ENCODE measurements around the gene ZNF215. TPM values are rescaled to one million over a fixed set of nuclear protein-coding genes. Genes with fewer than 3 reads are reported as not detected.
A peak's percentile ranks its signal among the peaks of the same experiment; 100 is the strongest.
"Not testable (repeated sequence)": the region's sequence is repeated elsewhere in the genome, so short reads cannot be mapped to it uniquely, and the experiment has no call there.

The ZNF215 gene
- polyA plus RNA-seq, 4 donors = 1.6 to 3.8 (median 3.2) TPM

DNA sequence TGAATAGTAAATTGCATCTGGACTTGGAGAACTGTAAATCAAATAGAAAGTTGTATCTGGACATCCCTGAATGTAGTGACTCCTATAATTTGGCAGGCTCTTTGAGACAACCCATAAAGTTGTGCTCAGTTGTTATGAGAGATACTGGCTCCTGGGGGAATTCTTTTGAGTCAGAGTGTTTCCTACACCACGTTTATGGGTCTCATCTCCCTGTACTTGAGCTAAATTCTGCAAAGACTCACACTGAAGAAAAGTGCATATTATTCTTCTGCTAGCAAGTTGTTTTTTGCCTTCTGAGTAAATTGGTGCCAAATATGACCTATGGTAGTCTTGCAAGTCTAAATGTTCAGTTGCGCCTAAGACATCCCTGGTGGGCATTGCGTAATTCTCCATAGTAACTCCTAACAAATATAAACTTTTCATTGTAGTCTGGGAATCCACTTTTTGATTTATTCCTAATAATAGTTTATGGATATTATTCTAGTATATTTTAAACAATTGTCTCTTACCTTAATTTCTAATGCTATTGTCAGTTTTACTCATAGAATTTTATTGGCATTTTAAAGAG lies 5.0 kb downstream of the ZNF215 start:
- DNase-seq (ENCODE audit: low read depth in 4 of 4, low spot score in 3 of 4) = no peak

DNA sequence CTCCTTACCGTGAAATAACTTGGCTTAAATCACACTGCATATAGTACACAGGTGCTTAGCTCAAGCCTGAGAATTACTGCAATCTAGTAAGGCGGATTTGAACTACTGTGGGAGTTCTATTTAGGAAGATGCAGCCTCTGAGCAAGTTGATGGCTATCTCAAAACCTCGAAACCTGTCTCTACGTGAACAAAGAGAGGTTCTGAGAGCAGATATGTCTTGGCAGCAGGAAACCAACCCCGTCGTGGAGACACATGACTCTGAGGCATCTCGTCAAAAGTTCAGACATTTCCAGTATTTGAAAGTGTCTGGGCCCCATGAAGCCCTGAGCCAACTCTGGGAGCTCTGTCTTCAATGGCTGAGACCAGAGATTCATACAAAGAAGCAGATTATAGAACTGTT lies 5.9 kb downstream of the ZNF215 start:
- no peak for DNase-seq (ENCODE audit: low read depth in 4 of 4, low spot score in 3 of 4)

DNA sequence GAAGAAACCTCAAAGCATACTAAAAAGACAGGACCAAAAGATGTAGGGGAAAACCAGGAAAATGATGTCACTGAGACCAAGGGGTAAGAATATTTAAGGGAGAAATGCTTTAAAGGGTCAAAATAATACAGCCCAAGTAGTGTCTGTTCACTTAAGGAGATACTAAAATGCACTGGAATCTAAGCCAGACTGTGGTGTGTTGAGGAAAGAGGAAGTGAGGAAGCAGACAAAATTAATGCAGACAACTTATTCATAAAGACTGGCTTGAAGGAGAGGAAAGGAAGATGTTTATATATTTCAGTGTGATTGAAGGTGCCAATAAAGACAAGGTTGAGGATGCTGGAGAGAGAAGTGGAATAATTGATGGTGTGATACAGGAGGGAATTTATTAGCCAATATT lies 15.7 kb downstream of the ZNF215 start:
- no peak for DNase-seq (ENCODE audit: low read depth in 4 of 4, low spot score in 3 of 4)

DNA sequence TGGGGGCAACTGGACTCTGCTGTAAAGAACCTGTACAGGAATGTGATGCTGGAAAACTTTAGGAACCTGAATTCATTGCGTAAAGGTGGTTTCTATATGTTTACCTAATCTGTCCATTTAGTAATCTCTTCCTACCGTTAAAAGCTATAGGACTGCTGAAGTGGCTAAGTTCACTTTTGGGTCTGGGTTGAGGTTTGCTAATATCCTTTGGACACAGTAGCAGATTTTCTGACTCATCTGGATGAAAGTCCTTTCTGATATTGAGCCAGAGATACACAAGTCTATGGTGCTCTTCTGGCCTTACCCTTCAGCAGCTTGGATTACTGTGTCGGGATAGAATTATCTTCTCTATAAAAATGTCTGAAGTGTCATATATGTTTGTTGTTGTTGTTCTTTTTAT lies 16.9 kb downstream of the ZNF215 start:
- no peak for DNase-seq (ENCODE audit: low read depth in 4 of 4, low spot score in 3 of 4)

DNA sequence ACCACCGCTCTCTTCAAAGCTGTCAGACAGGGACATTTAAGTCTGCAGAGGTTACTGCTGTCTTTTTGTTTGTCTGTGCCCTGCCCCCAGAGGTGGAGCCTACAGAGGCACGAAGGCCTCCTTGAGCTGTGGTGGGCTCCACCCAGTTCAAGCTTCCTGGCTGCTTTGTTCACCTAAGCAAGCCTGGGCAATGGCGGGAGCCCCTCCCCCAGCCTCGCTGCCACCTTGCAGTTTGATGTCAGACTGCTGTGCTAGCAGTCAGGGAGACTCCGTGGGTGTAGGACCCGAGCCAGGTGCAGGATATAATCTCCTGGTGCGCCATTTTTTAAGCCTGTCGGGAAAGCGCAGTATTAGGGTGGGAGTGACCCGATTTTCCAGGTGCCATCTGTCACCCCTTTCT lies 28.0 kb downstream of the ZNF215 start:
- not testable (repeated sequence) for DNase-seq (ENCODE audit: low read depth in 4 of 4, low spot score in 3 of 4)

DNA sequence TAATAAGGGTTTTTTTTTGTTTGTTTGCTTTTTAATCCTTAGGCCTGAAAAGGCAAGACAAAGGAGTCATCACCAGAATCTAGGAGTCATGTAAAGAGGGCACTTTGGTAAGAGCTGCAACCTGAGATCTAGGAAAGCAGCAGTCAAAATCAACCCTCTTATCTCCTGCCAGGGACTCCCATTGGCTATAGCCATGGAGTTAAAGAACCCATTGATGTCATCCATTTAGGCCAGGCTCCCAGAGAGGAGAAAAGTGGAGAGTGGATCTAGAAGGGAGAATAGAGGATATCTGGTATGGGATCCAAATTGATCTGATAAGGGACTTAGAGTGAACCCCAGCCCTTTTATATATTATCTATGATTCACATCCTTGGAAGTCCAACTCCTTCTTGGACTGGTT lies 35.9 kb downstream of the ZNF215 start:
- no peak for DNase-seq (ENCODE audit: low read depth in 4 of 4, low spot score in 3 of 4)

DNA sequence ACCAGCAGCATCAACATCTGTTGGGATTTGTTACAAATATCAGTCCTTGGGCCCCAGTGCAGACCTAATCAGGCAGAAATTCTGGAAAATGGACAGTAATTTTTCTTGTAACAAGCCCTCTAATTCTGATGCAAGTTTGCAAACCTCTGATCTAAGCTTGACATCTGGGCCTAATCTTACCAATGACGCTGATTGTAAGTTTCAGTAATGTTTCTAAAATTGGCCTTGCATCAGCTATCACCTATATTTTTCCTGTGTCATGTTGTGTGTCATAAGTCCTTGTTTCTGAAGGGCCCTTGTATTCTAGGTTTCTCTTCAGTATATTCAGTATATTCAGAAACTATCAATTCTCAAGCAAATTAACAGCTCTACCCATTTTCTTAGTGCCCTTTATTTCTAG lies 36.4 kb downstream of the ZNF215 start:
- DNase-seq (ENCODE audit: low read depth in 4 of 4, low spot score in 3 of 4) = no peak

DNA sequence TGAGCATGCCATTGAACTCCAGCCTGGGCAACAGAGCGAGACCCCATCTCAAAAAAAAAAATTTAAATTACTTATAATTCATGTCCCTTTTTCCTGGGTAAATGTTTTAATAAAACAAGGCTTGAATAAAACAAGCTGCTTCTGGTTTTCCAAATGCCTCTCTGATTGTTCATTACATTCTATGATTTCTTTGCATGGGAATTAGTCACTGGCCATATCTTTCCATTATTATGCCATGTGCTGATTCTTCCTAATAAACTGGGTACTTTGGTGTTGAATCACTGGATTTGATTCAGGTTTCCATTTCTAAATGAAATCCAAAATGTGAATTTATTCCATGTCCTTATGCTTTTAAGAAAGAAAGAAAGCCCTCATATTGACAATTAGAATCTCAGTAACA lies 42.6 kb downstream of the ZNF215 start:
- no peak for DNase-seq (ENCODE audit: low read depth in 4 of 4, low spot score in 3 of 4)

DNA sequence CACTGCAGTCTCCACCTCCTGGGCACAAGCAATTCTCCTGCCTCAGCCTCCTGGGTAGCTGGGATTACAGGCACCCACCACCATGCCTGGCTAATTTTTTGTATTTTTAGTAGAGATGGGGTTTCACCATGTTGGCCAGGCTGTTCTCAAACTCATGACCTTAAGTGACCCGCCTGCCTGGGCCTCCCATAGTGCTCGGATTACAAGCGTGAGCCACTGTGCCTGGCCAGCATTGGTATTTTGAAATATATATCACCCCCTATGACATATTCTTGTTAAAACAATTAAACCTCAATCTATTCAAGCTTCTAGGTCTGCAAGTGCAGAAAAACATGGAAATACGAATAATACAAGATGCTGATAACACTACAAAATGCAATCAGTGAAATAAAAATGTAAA lies 43.6 kb downstream of the ZNF215 start:
- not testable (repeated sequence) for DNase-seq (ENCODE audit: low read depth in 4 of 4, low spot score in 3 of 4)

DNA sequence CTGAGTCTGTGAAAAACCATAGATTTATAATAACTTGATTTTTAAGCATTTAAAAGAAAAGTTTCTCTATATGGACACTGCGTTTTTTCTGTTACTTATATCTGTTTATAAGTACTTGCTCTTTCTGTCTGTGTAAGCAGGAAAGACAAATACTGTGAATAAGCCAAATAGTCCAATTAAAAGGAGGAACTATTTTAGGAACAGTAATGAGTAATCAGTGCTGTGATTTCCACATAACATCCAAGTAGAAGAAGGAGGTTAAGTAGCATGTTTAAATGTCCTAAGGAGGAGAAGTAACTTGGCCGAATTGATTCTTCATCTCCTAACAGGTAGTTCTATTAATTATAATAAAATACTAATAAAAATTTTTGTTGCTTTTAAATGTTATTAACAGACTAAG lies 53.1 kb downstream of the ZNF215 start:
- no peak for DNase-seq (ENCODE audit: low read depth in 4 of 4, low spot score in 3 of 4)

DNA sequence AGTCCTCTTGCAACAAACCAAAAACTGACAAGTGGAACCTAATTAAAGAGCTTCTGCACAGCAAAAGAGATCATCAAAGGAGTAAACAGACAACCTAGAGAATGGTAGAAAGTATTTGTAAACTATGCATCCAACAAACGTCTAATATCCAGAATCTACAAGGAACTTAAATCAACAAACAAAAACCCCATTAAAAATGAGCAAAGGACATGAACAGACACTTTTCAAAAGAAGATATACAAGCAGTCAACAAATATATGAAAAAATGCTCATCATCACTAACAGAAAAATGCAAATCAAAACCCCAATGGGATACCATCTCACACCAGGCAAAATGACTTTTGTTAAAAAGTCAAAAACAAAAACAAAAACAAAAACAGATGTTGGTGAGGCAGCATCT lies 60.3 kb downstream of the ZNF215 start:
- DNase-seq (ENCODE audit: low read depth in 4 of 4, low spot score in 3 of 4) = no peak

DNA sequence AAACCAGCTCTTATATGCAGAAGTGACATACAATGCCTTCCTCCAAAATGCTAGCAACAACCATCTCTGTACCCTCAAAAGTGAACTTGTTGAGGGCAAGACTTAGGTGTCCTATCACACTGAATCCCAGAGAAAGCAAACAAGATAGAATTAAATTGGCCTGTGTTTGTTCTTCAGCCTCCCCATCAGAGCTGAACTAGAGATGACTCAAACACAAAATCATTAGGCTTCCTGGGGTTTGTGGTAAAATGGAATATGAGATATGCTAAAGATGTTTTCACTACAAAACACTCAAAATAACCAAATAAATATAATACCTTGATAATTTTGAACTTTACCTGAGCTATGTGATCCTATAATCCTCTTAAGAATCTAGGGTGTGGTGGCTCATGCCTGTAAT lies 62.3 kb downstream of the ZNF215 start:
- no peak for DNase-seq (ENCODE audit: low read depth in 4 of 4, low spot score in 3 of 4)

DNA sequence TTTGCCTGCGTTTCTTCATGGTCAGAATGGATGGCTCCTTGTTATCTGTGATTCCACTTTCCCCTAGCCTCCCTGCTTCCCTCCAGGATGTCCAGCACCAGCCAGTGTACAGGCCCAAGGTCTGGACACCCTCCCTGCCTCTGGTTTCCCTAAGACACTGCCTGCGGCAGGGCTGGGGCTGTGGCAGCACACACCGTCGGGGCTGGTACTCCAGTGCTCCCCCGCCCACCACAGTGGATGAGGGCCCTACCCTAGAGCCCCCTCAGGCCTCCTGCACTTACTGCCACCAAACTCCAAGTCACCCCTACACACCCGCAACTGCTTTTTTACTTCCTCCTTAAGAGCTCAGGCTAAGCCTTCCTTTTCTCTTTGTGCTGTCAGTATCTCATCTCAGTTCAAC lies 65.0 kb downstream of the ZNF215 start:
- no peak for DNase-seq (ENCODE audit: low read depth in 4 of 4, low spot score in 3 of 4)

DNA sequence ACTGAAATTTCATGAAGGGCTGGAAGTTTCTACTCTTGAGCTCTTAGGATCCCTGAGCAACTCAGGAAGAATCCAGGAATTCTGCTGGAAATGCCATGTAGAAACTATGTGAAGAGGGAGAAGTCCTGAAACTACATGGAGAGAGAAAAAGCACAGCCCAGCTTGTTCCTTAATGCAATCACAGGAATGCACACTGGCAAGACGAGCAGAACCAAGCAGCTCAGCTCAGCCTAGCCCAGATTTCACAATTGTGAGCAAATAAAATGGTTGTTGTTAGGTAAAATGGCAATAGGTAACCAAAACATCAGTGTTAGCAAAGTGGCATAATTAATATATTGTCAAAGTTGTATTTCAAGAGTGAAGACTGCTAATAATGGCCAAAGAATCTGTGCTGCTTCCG lies 65.8 kb downstream of the ZNF215 start:
- no peak for DNase-seq (ENCODE audit: low read depth in 4 of 4, low spot score in 3 of 4)

DNA sequence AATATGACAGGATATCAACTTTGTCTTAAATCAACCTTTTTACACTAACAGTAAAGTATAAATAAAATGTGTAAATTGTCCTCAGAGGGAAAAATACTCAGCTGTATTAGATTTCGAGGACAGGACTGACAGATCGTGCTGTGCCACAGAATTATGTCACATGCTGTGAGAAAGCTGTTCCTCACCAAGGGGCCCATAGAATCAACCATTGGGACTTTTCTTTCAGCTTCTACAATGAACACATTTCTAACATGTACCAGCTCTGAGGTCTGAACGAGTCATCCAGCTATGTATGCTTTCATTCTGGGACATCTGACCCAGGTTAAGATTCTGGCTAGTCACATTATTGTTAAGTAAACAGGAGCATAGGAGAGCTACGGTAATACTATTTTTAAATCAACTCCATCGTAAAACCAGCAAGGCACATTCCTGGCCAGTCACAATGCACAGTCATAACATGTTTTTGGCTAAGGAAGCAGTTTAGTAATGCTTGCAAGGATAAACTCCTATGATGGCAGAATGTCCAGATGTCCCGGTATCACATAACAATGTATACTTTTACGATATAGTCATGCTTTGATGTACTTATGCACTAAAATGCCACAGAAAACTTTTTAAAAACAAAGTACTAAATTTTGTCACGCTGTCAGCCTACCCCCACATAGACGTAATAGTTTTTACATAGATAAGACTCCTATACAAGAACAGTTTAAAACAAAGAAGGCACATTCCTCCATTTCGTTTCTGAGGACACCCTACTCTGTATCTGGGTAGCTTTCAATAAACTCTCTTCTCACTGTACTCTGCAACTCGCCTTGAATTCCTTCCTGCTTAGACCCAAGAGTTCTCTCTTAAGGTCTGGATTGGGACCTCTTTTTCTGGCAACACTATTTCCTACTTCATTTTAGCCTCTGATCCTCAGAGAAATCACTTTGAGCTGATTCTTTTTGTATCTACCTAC lies 66.5 kb downstream of the ZNF215 start:
- DNase-seq (ENCODE audit: low read depth in 4 of 4, low spot score in 3 of 4) = peak in 1 of 4 donors; percentile 3

DNA sequence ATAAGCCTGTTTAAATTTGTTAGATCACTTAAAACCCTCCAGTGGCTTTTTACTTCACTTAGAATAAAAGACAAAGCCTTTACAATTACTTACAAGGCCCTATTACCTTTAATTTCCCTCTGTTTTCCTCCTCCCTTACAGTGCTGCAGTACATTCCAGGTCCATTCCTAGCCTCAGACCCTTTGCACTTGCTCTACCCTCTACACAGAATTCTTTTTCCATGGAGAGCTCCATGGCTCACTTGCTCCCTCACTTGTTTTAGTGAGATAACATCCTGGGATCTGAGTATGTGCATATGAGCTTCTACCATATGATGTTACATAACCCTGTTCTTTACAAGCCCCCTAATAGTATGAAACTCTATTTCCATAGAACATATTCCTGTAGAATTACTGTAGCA lies 69.5 kb downstream of the ZNF215 start:
- DNase-seq (ENCODE audit: low read depth in 4 of 4, low spot score in 3 of 4) = no peak

DNA sequence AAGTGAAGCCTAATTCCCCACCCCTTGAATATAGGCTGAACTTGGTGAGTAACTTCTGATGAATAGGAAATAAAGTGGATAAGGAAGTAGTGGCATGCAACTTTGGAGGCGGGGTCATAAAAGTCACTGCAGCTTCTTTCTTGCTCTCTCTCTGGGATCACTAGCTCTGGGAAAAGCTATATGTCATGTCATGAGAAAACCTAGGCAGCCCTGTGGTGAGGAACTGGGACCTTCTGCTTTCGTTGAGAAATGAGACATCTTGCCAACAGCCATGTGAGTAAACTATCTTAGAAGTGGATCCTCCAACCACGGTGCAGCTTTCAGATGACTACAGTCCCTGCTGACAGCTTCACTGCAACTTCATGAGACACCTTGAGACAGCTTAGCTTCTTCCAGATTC lies 78.3 kb downstream of the ZNF215 start:
- no peak for DNase-seq (ENCODE audit: low read depth in 4 of 4, low spot score in 3 of 4)

Other genes with a start within 250 kb of the ZNF215 start
- 10 to 100 TPM; 45.6 to 68.1 (median 64.6) TPM for gene MRPL17, start 243.1 kb upstream of the ZNF215 start, polyA plus RNA-seq (ENCODE audit: insufficient read length in 4 of 4)
- under 1 TPM in 3 of 4 donors, not detected in 1; 0.04 to 0.06 (median 0.05) TPM for gene OR2AG2, start 154.4 kb upstream of the ZNF215 start, polyA plus RNA-seq (ENCODE audit: insufficient read length in 4 of 4)
- gene OR2AG1, start 143.4 kb upstream of the ZNF215 start, polyA plus RNA-seq (ENCODE audit: insufficient read length in 4 of 4) = under 1 TPM in 1 of 4 donors, not detected in 3; 0.06 TPM
- gene OR6A2, start 126.7 kb upstream of the ZNF215 start, polyA plus RNA-seq (ENCODE audit: insufficient read length in 4 of 4) = not detected
- not detected for gene OR10A5, start 80.7 kb upstream of the ZNF215 start, polyA plus RNA-seq (ENCODE audit: insufficient read length in 4 of 4)
- gene OR10A2, start 63.4 kb upstream of the ZNF215 start, polyA plus RNA-seq (ENCODE audit: insufficient read length in 4 of 4) = under 1 TPM in 2 of 4 donors, not detected in 2; 0.04 to 0.09 TPM
- gene OR10A4, start 49.8 kb upstream of the ZNF215 start, polyA plus RNA-seq (ENCODE audit: insufficient read length in 4 of 4) = not detected
- not detected for gene OR2D2, start 33.9 kb upstream of the ZNF215 start, polyA plus RNA-seq (ENCODE audit: insufficient read length in 4 of 4)
- not detected for gene OR2D3, start 5.4 kb upstream of the ZNF215 start, polyA plus RNA-seq (ENCODE audit: insufficient read length in 4 of 4)
- 10 to 100 TPM in 3 of 4 donors, 1 to 10 TPM in 1; 7.4 to 14.2 (median 11.4) TPM for gene ZNF214, start 93.9 kb downstream of the ZNF215 start, polyA plus RNA-seq (ENCODE audit: insufficient read length in 4 of 4)
- gene NLRP14, start 94.1 kb downstream of the ZNF215 start, polyA plus RNA-seq (ENCODE audit: insufficient read length in 4 of 4) = under 1 TPM; 0.15 to 0.73 (median 0.67) TPM
- under 1 TPM in 3 of 4 donors, not detected in 1; 0.10 to 0.20 (median 0.18) TPM for gene RBMXL2, start 162.6 kb downstream of the ZNF215 start, polyA plus RNA-seq (ENCODE audit: insufficient read length in 4 of 4)

Measured in left renal pelvis (tissue), 4 donors.